CD4-positive, alpha-beta T cell (primary cell): ENCODE data around the gene SLC7A4. TPM values are rescaled to one million over a fixed set of nuclear protein-coding genes. Genes with fewer than 3 reads are reported as not detected.

ENCODE experiments used
- ATAC-seq: fragments of 200-7000 bp; cut with Tn5 transposase; one replicate; pipeline ENCODE4 v1.10.0; 2022; ENCODE audit warnings: mild to moderate bottlenecking; ENCODE audit not compliant: poor library complexity
- CTCF ChIA-PET: fragments of 350-600 bp; sonication (Branson Sonifier 250); formaldehyde crosslinking; loops from one replicate; lab custom pipeline; 2021; ENCODE audit warnings: antibody characterized with exemption, inconsistent platforms; lab: Charles Lee
- POLR2A ChIA-PET: fragments of 350-600 bp; sonication (Branson Sonifier 250); formaldehyde crosslinking; loops from one replicate; lab custom pipeline; 2021; ENCODE audit warnings: antibody characterized with exemption, inconsistent platforms; lab: Charles Lee
- DNase-seq, 14 experiments: peaks; one replicate each; pipeline ENCODE4 v3.0.0-alpha.2; 2013 to 2020; ENCODE audit warnings: mixed read lengths in 2 of 14
- H3K27ac ChIP-seq, 2 donors: one replicate each; pipeline versions ENCODE4 v1.5.1 to v1.7.0; 2013; ENCODE audit warnings: low read length in 2 of 2, low read depth in 1 of 2, mild to moderate bottlenecking in 1 of 2
- H3K27me3 ChIP-seq, 2 experiments: 1 replicate in 1 of 2; 2 replicates in 1 of 2; pipeline versions ENCODE4 v1.6.1 to v1.7.0; 2013; ENCODE audit warnings: low read length in 2 of 2, control low read depth in 1 of 2, mild to moderate bottlenecking in 1 of 2, moderate library complexity in 1 of 2; ENCODE audit not compliant: insufficient read depth in 2 of 2, control insufficient read depth in 1 of 2
- H3K36me3 ChIP-seq: one replicate; pipeline ENCODE4 v1.6.1; 2013; ENCODE audit warnings: low read length, control low read depth; ENCODE audit not compliant: insufficient read depth
- H3K4me1 ChIP-seq: one replicate; pipeline ENCODE4 v1.6.1; 2013; ENCODE audit warnings: low read length, control low read depth; ENCODE audit not compliant: insufficient read depth
- H3K4me3 ChIP-seq: one replicate; pipeline ENCODE4 v1.5.1; 2013; ENCODE audit warnings: mild to moderate bottlenecking, low read length, moderate library complexity
- H3K9me3 ChIP-seq, 2 experiments: 1 replicate in 1 of 2; 2 replicates in 1 of 2; pipeline versions ENCODE4 v1.6.1 to v1.7.0; 2013; ENCODE audit warnings: low read length in 2 of 2, mild to moderate bottlenecking in 2 of 2, control low read depth in 1 of 2, moderate library complexity in 1 of 2; ENCODE audit not compliant: control insufficient read depth in 1 of 2, insufficient read depth in 1 of 2
- H3K27ac Mint-ChIP-seq: one replicate; pipeline ENCODE4 v1.8.0; 2020; ENCODE audit warnings: mixed read lengths
- H3K27me3 Mint-ChIP-seq: one replicate; pipeline ENCODE4 v1.8.0; 2021; ENCODE audit warnings: mixed read lengths
- H3K36me3 Mint-ChIP-seq: one replicate; pipeline ENCODE4 v1.8.0; 2021; ENCODE audit warnings: low read depth, mixed read lengths
- H3K4me1 Mint-ChIP-seq: one replicate; pipeline ENCODE4 v1.8.0; 2021; ENCODE audit warnings: low read depth, mixed read lengths
- H3K4me3 Mint-ChIP-seq: one replicate; pipeline ENCODE4 v1.8.0; 2020; ENCODE audit warnings: mild to moderate bottlenecking, mixed read lengths
- H3K9me3 Mint-ChIP-seq: one replicate; pipeline ENCODE4 v1.8.0; 2020; ENCODE audit warnings: mixed read lengths
- CTCF ChIP-seq: fragments of 200-600 bp; IDR thresholded peaks from one replicate; pipeline ENCODE4 v1.8.0; 2022; ENCODE audit warnings: antibody characterized with exemption, mild to moderate bottlenecking
- intact Hi-C, 2 experiments: fragments of 100-400 bp; cut with DNase I in 1 of 2; cut with micrococcal nuclease in 1 of 2; formaldehyde crosslinking; loops; one replicate each; pipeline versions ENCODE4 v1.15.1 to v1.9.0; 2023 to 2025; cut with DNase I, micrococcal nuclease
- total RNA-seq, 174 experiments: library from RNA in 2 of 174; stranded (reverse) in 2 of 174; gene quantifications; one replicate each; pipeline ENCODE4 v1.2.3 and lab custom pipeline; 2021 to 2026

SLC7A4 gene
- total RNA-seq, 2 experiments from 2014 or later = not detected

GRCh38 chr22:21016644-21017420, 15.5 kb downstream of the SLC7A4 start:
- CTCF ChIA-PET = interaction anchor here (0.6 kb wide), 2 partner anchors 147 to 598 kb away, joined by 3 to 4 read pairs; no protein-coding TSS in a partner anchor
- no peaks in the 10 kb centered on the region for H3K36me3 Mint-ChIP-seq
- H3K27ac ChIP-seq = no peak overlapping the region
- no peaks in the 10 kb centered on the region for H3K9me3 ChIP-seq
- POLR2A ChIA-PET = no interaction called here
- no peaks in the 10 kb centered on the region for H3K9me3 Mint-ChIP-seq
- peaks cover 26% of the 10 kb centered on the region for H3K4me1 ChIP-seq
- no peaks in the 10 kb centered on the region for H3K27me3 ChIP-seq
- H3K4me1 Mint-ChIP-seq = peaks cover 30% of the 10 kb centered on the region
- no peaks in the 10 kb centered on the region for H3K36me3 ChIP-seq
- intact Hi-C loops = no loop called here
- TF ChIP-seq CTCF = no peak
- ATAC-seq = no peak
- DNase-seq = no peak
- no peaks in the 10 kb centered on the region for H3K27me3 Mint-ChIP-seq
- H3K27ac Mint-ChIP-seq = no peak overlapping the region
- H3K4me3 Mint-ChIP-seq = peak overlapping the region; percentile 62
- no peak overlapping the region for H3K4me3 ChIP-seq

GRCh38 chr22:21015466-21016006, 16.8 kb downstream of the SLC7A4 start:
- TF ChIP-seq CTCF = no peak
- H3K27me3 ChIP-seq = no peaks in the 10 kb centered on the region
- peaks cover 26% of the 10 kb centered on the region for H3K4me1 ChIP-seq
- Mint-ChIP-seq H3K27me3 (no peaks in the 10 kb centered on the region), H3K4me1 (peaks cover 30% of the 10 kb centered on the region), H3K27ac (no peak overlapping the region), H3K9me3 (no peaks in the 10 kb centered on the region), H3K36me3 (no peaks in the 10 kb centered on the region), H3K4me3 (peak overlapping the region; percentile 30)
- H3K27ac ChIP-seq = no peak overlapping the region
- ATAC-seq (no peak), DNase-seq (peak in 1 of 14 experiments; percentile 11)
- ChIA-PET CTCF (no interaction called here), POLR2A (interaction anchor here (2.2 kb wide), 1 partner anchor 13 kb away, joined by 9 read pairs; the partner anchor contains the start of gene THAP7)
- H3K4me3 ChIP-seq = no peak overlapping the region
- H3K36me3 ChIP-seq = no peaks in the 10 kb centered on the region
- intact Hi-C loops = no loop called here
- no peaks in the 10 kb centered on the region for H3K9me3 ChIP-seq

GRCh38 chr22:21014726-21015465, 17.5 kb downstream of the SLC7A4 start, which contains the start of gene P2RX6:
Gene P2RX6 (plus strand): TSS chr22:21015165. CDS start chr22:21015175, 10 bp downstream.
- TF ChIP-seq CTCF = no peak
- Mint-ChIP-seq H3K4me1 (peaks cover 30% of the 10 kb centered on the region), H3K4me3 (peak within 1 kb of the TSS; percentile 86), H3K27me3 (no peaks in the 10 kb centered on the region), H3K27ac (peak within 1 kb of the TSS; percentile 81), H3K36me3 (no peaks in the 10 kb centered on the region), H3K9me3 (no peaks in the 10 kb centered on the region)
- H3K4me1 ChIP-seq = peaks cover 26% of the 10 kb centered on the region
- DNase-seq (no peak), ATAC-seq (no peak)
- H3K27ac ChIP-seq = peak within 1 kb of the TSS; percentile 27 to 79
- H3K36me3 ChIP-seq = no peaks in the 10 kb centered on the region
- POLR2A ChIA-PET = interaction anchor here (2.2 kb wide), 1 partner anchor 13 kb away, joined by 9 read pairs; the partner anchor contains the start of gene THAP7
- intact Hi-C loops = loop anchor here in 1 of 2 experiments (1.0 kb wide), 1 partner anchor 13 kb away; the partner anchor contains the start of gene THAP7
- CTCF ChIA-PET = no interaction called here
- H3K27me3 ChIP-seq = no peaks in the 10 kb centered on the region
- no peaks in the 10 kb centered on the region for H3K9me3 ChIP-seq
- H3K4me3 ChIP-seq = peak within 1 kb of the TSS; percentile 59
